Measurements from ENCODE around the gene UPK2. TPM values are rescaled to one million over a fixed set of nuclear protein-coding genes. Genes with fewer than 3 reads are reported as not detected.

The UPK2 gene
- total and polyA plus RNA-seq, 2 of the 13 experiments (the other 11 are each of a cell fraction or from before 2014, with no cell fraction given): not detected

DNA sequence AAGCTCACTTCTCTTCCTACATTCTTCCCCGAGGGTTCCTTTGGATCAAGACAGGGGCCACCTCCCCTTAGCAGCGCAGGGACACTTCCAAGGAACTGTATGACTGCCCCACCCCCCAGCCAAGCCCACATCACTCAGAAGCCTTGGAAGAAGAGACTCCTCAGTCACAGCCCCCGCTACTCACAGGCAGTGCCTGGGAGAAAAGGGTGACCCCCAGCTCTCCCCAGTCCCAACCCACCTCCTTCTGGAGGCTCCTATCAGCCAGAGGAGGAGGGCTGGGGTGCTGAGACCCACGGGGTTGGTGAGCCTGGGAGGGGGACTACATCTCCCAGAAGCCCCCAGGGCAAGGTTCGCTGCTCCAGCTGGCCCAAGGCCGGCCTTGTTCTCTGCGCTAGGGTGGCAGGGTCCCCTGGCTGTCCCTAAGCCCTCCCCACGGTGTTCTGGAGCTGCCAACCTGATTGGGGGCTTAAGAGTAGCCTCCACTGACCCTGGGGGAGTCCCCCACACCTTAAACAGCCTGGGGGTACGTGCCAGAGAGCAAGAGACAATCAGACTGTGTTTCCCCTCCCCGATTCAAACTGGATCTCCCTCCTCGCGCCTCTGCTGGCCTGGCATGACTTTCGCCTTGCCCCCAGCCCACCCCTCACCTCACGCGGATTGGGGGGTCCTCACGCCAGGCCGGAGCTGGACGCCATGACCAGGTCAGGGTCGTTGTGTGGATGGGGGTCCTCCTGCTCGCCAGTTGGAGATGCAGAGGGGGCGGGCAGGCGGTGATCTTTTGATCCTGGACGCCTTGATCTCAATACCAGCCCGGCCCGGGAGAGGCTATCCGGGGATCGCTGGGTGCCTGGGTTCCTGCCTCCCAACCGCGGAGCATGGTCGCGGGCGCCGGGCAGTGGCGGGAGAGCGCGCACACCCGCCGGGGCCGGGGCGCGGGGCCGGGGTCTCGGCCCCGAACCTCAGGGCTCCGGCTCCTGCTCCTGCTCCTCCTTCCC lies 31.2 kb upstream of the UPK2 start (continued):
- TF ChIP-seq MAX (IDR thresholded peaks at IDR 0.05) (no peak), ATM (IDR thresholded peaks at IDR 0.05; ENCODE audit: borderline replicate concordance) (no peak), ZNF20 (CRISPR knock-in tag; IDR thresholded peaks at IDR 0.05) (no peak), ZNF879 (CRISPR knock-in tag; IDR thresholded peaks at IDR 0.05) (no peak), MEF2D (CRISPR knock-in tag; IDR thresholded peaks at IDR 0.05) (no peak), ZNF121 (CRISPR knock-in tag; IDR thresholded peaks at IDR 0.05) (no peak), ZBTB8A (CRISPR knock-in tag; IDR thresholded peaks at IDR 0.05; ENCODE audit: borderline replicate concordance, low read depth) (no peak), NR2C2 (CRISPR knock-in tag; IDR thresholded peaks at IDR 0.05; ENCODE audit: borderline replicate concordance) (peak; percentile 75), MZF1 (CRISPR knock-in tag; IDR thresholded peaks at IDR 0.05; ENCODE audit: borderline replicate concordance) (no peak), CHD2 (IDR thresholded peaks at IDR 0.05; ENCODE audit: low read depth, low read length) (no peak), BHLHE40 (IDR thresholded peaks at IDR 0.05; ENCODE audit: low read length) (no peak), TBX3 (IDR thresholded peaks at IDR 0.05; ENCODE audit: borderline replicate concordance) (no peak), CREB1 (IDR thresholded peaks at IDR 0.05) (no peak), CREB1 (CRISPR knock-in tag; IDR thresholded peaks at IDR 0.05) (no peak), GABPA (IDR thresholded peaks at IDR 0.05; ENCODE audit: low read depth, low read length) (no peak), GABPA (CRISPR knock-in tag; IDR thresholded peaks at IDR 0.05; ENCODE audit: low read depth) (no peak), ZNF512 (CRISPR knock-in tag; IDR thresholded peaks at IDR 0.05) (no peak), ZNF383 (CRISPR knock-in tag; IDR thresholded peaks at IDR 0.05; ENCODE audit: borderline replicate concordance) (no peak), ZNF720 (CRISPR knock-in tag; IDR thresholded peaks at IDR 0.05) (no peak), PRMT3 (CRISPR knock-in tag; IDR thresholded peaks at IDR 0.05; ENCODE audit: borderline replicate concordance, low read depth) (no peak), ZNF512B (CRISPR knock-in tag; IDR thresholded peaks at IDR 0.05; ENCODE audit: borderline replicate concordance) (no peak), ZNF616 (CRISPR knock-in tag; IDR thresholded peaks at IDR 0.05; ENCODE audit: low read depth) (no peak), ZNF567 (CRISPR knock-in tag; IDR thresholded peaks at IDR 0.05; ENCODE audit: borderline replicate concordance) (no peak), EZH2 (conservative IDR thresholded peaks at IDR 0.05; ENCODE audit: low read depth, low read length) (no peak)
- TF ChIP-seq, protein P1, sequence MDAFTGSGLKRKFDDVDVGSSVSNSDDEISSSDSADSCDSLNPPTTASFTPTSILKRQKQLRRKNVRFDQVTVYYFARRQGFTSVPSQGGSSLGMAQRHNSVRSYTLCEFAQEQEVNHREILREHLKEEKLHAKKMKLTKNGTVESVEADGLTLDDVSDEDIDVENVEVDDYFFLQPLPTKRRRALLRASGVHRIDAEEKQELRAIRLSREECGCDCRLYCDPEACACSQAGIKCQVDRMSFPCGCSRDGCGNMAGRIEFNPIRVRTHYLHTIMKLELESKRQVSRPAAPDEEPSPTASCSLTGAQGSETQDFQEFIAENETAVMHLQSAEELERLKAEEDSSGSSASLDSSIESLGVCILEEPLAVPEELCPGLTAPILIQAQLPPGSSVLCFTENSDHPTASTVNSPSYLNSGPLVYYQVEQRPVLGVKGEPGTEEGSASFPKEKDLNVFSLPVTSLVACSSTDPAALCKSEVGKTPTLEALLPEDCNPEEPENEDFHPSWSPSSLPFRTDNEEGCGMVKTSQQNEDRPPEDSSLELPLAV (CRISPR knock-in tag; conservative IDR thresholded peaks at IDR 0.05; ENCODE audit: low read depth): no peak

All from HepG2 (cell line).